Upper lobe of left lung (tissue), 4 donors: ENCODE measurements around the gene ITGB3BP.

Experiments
- CTCF ChIP-seq, 6 experiments: fragments of 450-650 bp in 4 of 6; fragments of 200-600 bp in 2 of 6; sonication (generic) in 2 of 6; IDR thresholded peaks; one replicate each; pipeline ENCODE4 v1.5.1; 2016 to 2019; ENCODE audit warnings: antibody characterized with exemption in 6 of 6
- EP300 ChIP-seq, 4 donors: sonication (generic); formaldehyde crosslinking; IDR thresholded peaks; one replicate each; pipeline ENCODE4 v1.5.1; 2017; ENCODE audit warnings: antibody characterized with exemption in 4 of 4, control low read depth in 2 of 4
- POLR2A ChIP-seq, 4 donors: fragments of 450-650 bp; IDR thresholded peaks; one replicate each; pipeline ENCODE4 v1.5.1; 2016 to 2017; ENCODE audit warnings: antibody characterized with exemption in 4 of 4, mild to moderate bottlenecking in 2 of 4
- POLR2AphosphoS5 ChIP-seq, 2 donors: sonication (generic); formaldehyde crosslinking; IDR thresholded peaks; one replicate each; pipeline ENCODE4 v1.5.1; 2017; ENCODE audit warnings: antibody characterized with exemption in 2 of 2

GRCh38 chr1:63506782-63507181 is 16.2 kb downstream of the ITGB3BP start:
- TF ChIP-seq POLR2A (IDR thresholded peaks at IDR 0.05) (no peak), CTCF (IDR thresholded peaks at IDR 0.05) (no peak), EP300 (IDR thresholded peaks at IDR 0.05) (no peak), POLR2AphosphoS5 (IDR thresholded peaks at IDR 0.05) (no peak)
